Spleen (tissue), 7 donors: ENCODE data around the gene ZDHHC21.

ENCODE experiments used
- POLR2A ChIP-seq, 3 donors: fragments of 450-650 bp; IDR thresholded peaks; one replicate each; pipeline ENCODE4 v1.5.1; 2017; ENCODE audit warnings: antibody characterized with exemption in 3 of 3, mild to moderate bottlenecking in 1 of 3
- TF ChIP-seq, protein P1 (sequence below), 11 experiments: fragments of 200-600 bp in 7 of 11; fragments of 450-650 bp in 4 of 11; sonication (generic) in 4 of 11; IDR thresholded peaks in 8 of 11; conservative IDR thresholded peaks in 3 of 11; 1 replicate in 7 of 11; 2 replicates in 4 of 11; pipeline versions ENCODE4 v1.4.0 to v1.8.0; 2016 to 2021; ENCODE audit warnings: antibody characterized with exemption in 11 of 11, inconsistent platforms in 4 of 11, mild to moderate bottlenecking in 1 of 11
- donor health status: DM: no; HTN: no; CAD: no; lungs with moderate emphysema.
- donor health status: DM: no; HTN: no; CAD: no.
- donor health status: DM: no; HTN: no; CAD: no.

DNA sequence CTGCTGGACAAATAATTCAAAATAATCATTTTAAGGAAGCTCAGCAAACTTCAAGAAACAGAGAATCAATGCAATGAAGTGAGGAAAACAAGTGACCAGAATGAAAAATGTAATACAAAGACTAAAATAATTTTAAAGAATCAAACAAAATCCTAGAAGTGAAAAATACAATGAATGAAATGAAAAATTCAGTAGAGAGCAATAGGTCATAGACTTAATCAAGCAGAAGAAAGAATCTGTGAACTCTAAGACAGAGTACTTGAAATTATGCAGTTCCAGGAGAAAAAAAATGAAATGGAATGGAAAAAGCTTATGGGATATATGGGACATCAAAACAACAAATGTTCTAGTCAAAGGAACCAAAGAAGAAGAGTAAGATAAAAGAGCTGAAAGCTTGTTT, 11.8 kb upstream of the ZDHHC21 start:
- TF ChIP-seq, protein P1, sequence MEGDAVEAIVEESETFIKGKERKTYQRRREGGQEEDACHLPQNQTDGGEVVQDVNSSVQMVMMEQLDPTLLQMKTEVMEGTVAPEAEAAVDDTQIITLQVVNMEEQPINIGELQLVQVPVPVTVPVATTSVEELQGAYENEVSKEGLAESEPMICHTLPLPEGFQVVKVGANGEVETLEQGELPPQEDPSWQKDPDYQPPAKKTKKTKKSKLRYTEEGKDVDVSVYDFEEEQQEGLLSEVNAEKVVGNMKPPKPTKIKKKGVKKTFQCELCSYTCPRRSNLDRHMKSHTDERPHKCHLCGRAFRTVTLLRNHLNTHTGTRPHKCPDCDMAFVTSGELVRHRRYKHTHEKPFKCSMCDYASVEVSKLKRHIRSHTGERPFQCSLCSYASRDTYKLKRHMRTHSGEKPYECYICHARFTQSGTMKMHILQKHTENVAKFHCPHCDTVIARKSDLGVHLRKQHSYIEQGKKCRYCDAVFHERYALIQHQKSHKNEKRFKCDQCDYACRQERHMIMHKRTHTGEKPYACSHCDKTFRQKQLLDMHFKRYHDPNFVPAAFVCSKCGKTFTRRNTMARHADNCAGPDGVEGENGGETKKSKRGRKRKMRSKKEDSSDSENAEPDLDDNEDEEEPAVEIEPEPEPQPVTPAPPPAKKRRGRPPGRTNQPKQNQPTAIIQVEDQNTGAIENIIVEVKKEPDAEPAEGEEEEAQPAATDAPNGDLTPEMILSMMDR (IDR thresholded peaks at IDR 0.05 in 8 of 11, conservative IDR thresholded peaks at IDR 0.05 in 3 of 11) = no peak
- no peak for TF ChIP-seq POLR2A (IDR thresholded peaks at IDR 0.05)
